Measurements from ENCODE around the gene SLC25A39. TPM values are rescaled to one million over a fixed set of nuclear protein-coding genes. Genes with fewer than 3 reads are reported as not detected.

The SLC25A39 gene
- total RNA-seq, 1 donor from 2014 or later = 137 TPM

DNA sequence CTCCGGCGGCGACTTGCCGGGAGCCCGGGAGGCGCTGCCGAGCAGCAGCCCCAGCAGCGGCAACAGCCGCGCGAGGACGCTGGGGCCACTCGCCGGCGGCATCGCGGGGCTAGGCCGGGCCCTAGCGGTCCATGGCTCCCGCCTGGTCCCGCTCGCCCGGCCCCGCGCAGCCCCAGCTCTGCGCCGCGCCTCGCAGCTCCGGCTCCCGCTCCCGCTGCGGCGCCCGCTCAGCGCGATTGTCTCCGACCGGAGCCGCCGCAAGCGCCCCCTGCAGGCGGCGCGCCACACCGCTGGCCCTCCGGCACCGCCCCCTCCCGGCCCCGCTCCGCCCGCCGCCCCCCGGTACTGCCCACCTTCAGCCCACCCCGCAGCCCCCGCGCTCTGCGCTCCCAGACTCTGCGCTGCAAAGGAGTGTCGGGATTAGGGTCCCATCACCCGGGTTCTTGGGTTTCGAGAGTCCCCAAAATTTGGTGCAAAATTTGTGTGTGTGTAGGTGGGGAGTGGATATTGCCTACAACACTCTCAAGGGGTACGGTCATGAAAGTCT lies 39.1 kb upstream of the SLC25A39 start, which contains the start of gene FAM171A2:
TSS of gene FAM171A2 (minus strand) at position 241 of the 547 bp plus-strand sequence. CDS start at position 102, 139 bp downstream.
- TF ChIP-seq, protein P1, sequence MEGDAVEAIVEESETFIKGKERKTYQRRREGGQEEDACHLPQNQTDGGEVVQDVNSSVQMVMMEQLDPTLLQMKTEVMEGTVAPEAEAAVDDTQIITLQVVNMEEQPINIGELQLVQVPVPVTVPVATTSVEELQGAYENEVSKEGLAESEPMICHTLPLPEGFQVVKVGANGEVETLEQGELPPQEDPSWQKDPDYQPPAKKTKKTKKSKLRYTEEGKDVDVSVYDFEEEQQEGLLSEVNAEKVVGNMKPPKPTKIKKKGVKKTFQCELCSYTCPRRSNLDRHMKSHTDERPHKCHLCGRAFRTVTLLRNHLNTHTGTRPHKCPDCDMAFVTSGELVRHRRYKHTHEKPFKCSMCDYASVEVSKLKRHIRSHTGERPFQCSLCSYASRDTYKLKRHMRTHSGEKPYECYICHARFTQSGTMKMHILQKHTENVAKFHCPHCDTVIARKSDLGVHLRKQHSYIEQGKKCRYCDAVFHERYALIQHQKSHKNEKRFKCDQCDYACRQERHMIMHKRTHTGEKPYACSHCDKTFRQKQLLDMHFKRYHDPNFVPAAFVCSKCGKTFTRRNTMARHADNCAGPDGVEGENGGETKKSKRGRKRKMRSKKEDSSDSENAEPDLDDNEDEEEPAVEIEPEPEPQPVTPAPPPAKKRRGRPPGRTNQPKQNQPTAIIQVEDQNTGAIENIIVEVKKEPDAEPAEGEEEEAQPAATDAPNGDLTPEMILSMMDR (conservative IDR thresholded peaks at IDR 0.05) = peak; percentile 94
- H3K27ac Mint-ChIP-seq = no peak within 1 kb of the TSS
- H3K27me3 Mint-ChIP-seq = peaks cover 27% of the 10 kb centered on the region
- peak within 1 kb of the TSS; percentile 90 for H3K4me3 Mint-ChIP-seq
- no peaks in the 10 kb centered on the region for H3K36me3 Mint-ChIP-seq
- DNase-seq (ENCODE audit: extremely low spot score, unreplicated experiment) = peak; percentile 86
- peaks cover 30% of the 10 kb centered on the region for H3K4me1 Mint-ChIP-seq (ENCODE audit: unreplicated experiment)
- no peaks in the 10 kb centered on the region for H3K9me3 Mint-ChIP-seq

DNA sequence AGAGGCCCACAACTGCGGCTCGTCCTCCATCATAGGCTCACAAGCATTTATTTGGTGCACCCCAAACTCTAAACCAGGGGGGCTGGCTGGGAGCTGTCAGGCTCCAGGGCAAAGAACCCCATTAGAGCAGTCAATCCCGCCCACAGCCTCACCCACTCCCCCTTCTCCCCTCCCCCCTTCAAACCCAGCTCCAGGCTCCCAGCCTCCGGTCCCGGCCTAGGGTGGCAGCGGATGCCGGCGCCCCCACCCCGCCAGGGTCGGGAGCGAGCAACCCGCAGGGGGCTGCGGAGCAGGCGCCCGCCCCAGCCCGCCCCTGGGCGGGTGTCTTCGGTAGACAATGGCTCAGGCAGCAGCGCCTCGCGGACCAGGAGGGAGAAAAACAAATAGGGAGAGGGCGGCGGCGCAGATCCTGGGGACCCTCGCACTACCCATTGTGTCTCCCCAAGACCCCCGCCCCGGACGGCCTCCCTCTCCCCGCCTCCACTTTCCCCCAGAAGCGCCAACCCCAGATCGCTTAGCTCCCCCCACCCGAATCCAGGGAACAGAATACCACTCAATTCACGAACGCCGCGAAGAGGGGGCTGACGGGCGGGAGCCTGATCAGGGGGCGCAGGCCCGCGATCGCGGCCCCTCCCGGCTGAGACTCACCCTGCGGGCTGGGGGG lies 38.5 kb upstream of the SLC25A39 start:
- peak overlapping the region; percentile 85 for H3K4me3 Mint-ChIP-seq
- no peak overlapping the region for H3K27ac Mint-ChIP-seq
- peaks cover 30% of the 10 kb centered on the region for H3K4me1 Mint-ChIP-seq (ENCODE audit: unreplicated experiment)
- DNase-seq (ENCODE audit: extremely low spot score, unreplicated experiment) = no peak
- no peaks in the 10 kb centered on the region for H3K36me3 Mint-ChIP-seq
- H3K9me3 Mint-ChIP-seq = no peaks in the 10 kb centered on the region
- TF ChIP-seq, protein P1 (conservative IDR thresholded peaks at IDR 0.05) = no peak
- peaks cover 27% of the 10 kb centered on the region for H3K27me3 Mint-ChIP-seq

DNA sequence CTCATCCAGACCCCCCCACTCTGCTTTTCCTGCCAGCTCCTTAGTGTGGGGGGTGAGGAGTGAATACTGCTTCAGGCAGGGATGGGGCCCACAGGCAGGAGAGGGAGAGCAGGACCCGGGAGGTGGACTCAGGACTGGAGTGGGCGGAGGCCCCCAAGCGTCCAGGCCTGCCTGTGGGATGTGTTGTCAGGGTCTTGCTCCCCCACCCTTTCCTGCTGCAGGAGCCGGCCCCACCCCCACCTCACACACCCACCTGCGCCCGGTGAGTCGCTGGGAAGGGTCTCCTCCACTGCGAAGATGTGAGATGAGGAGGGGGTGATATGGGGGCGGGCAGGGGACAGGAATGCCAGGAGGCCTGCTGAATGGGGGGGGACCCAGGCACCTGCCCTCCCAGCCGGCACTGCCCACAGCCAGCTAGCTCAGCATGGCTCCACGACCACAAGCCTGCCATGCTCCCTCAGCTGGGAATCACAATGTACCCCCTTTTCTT lies 37.9 kb upstream of the SLC25A39 start:
- Mint-ChIP-seq H3K4me1 (ENCODE audit: unreplicated experiment) (peaks cover 30% of the 10 kb centered on the region), H3K27me3 (peaks cover 23% of the 10 kb centered on the region), H3K36me3 (no peaks in the 10 kb centered on the region), H3K4me3 (peak overlapping the region; percentile 84), H3K9me3 (no peaks in the 10 kb centered on the region), H3K27ac (no peak overlapping the region)
- TF ChIP-seq, protein P1 (conservative IDR thresholded peaks at IDR 0.05) = no peak
- DNase-seq (ENCODE audit: extremely low spot score, unreplicated experiment) = no peak

DNA sequence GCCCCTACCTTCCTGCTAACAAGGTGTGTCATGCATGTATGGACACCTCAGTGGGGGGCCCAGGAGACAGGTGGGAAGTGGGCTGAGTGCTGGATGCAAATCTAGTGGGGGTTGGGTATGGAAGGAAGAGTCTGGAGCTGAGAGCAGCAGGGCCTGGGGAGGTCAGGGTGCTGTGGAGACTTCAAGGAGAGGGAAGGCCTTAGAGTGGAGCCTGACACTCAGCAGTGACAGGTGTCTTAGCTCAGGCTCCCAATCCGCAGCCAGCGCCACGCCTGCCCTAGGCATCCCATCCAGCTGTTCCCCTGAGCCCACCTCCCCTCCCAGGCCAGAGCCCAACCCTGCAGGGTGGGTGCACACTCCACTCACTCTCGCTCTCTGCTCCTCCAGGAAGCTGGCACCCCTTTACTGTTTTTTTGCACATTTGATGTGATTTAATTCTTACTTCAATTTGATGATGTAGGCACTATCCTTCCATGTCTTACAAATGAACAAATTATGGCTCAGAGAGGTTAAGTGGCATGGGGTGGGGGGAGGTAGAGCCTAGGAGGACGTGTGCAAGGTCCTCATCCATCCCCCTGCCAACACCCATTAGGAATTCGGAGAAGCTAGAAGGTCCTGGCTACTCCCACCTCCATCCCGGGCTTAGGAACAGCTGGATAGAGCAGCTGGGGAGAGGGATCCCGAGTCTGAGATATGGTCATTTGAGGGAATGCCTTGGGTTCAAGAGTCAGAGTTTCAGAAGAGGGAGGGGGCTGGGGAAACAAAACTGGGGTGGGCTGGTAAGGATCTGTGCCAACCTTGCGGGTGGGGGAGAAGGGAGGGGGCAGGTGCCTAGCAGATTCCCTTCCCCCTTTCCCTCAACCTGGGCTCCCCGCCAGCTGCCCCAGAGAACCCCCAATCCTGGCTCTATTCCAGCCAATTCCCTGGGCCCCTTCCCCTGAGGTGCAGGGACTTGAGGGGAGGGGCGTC lies 37.0 kb upstream of the SLC25A39 start:
- no peaks in the 10 kb centered on the region for H3K36me3 Mint-ChIP-seq
- peak overlapping the region; percentile 14 for H3K27ac Mint-ChIP-seq
- peak overlapping the region; percentile 69 for H3K4me3 Mint-ChIP-seq
- peaks cover 14% of the 10 kb centered on the region for H3K27me3 Mint-ChIP-seq
- TF ChIP-seq, protein P1 (conservative IDR thresholded peaks at IDR 0.05) = no peak
- H3K4me1 Mint-ChIP-seq (ENCODE audit: unreplicated experiment) = peaks cover 30% of the 10 kb centered on the region
- no peak for DNase-seq (ENCODE audit: extremely low spot score, unreplicated experiment)
- H3K9me3 Mint-ChIP-seq = no peaks in the 10 kb centered on the region

DNA sequence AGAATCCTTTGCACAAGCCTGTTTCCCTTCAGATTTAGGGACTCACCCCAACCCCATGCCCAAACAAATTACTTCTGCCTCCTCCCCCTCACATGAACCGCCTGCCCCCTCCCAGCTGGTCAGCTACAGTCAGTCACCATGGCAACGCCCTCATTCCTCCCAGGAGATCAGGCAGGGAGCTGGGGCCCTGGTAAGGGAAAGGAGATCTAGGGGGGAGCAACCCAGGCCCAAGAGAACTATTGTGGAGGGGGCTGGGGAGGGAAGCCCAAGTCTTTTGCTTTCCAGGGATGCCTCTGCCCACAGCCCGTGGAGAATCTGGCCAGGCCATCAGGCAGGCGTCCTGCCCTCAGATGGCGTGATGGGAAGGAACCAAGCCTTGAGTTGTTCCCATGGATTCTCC lies 36.2 kb upstream of the SLC25A39 start:
- no peaks in the 10 kb centered on the region for H3K36me3 Mint-ChIP-seq
- peaks cover 7% of the 10 kb centered on the region for H3K27me3 Mint-ChIP-seq
- TF ChIP-seq, protein P1 (conservative IDR thresholded peaks at IDR 0.05) = no peak
- H3K9me3 Mint-ChIP-seq = no peaks in the 10 kb centered on the region
- H3K4me3 Mint-ChIP-seq = peak overlapping the region; percentile 69
- no peak for DNase-seq (ENCODE audit: extremely low spot score, unreplicated experiment)
- H3K27ac Mint-ChIP-seq = no peak overlapping the region
- H3K4me1 Mint-ChIP-seq (ENCODE audit: unreplicated experiment) = peaks cover 30% of the 10 kb centered on the region

All from type B pancreatic cell (in vitro differentiated cells).